Measurements from ENCODE around the gene RCAN2. TPM values are rescaled to one million over a fixed set of nuclear protein-coding genes. Genes with fewer than 3 reads are reported as not detected.

The RCAN2 gene
- total RNA-seq, 4 donors from 2014 or later = 4.7 to 23.1 (median 6.6) TPM

DNA sequence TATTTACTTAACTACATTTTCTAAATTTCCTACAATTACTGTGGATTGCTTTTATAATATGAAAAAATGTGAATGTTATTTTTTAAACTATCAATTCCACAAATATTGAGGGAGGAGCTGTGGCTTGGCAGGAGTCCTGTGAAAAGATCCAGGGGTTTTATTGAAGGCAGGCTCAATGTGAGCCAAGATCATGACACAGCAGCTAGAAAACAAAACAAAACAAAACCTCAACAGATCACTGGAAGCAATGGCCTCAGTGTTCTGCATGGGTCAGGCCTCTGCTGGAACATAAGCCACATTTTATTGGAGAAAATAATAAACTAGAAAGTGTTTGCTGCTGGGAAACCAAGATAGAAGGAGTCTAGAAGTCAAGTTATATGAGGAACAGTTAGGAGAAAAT lies 19.4 kb upstream of the RCAN2 start:
- TF ChIP-seq POLR2A (IDR thresholded peaks at IDR 0.05) = no peak
- TF ChIP-seq, protein P1, sequence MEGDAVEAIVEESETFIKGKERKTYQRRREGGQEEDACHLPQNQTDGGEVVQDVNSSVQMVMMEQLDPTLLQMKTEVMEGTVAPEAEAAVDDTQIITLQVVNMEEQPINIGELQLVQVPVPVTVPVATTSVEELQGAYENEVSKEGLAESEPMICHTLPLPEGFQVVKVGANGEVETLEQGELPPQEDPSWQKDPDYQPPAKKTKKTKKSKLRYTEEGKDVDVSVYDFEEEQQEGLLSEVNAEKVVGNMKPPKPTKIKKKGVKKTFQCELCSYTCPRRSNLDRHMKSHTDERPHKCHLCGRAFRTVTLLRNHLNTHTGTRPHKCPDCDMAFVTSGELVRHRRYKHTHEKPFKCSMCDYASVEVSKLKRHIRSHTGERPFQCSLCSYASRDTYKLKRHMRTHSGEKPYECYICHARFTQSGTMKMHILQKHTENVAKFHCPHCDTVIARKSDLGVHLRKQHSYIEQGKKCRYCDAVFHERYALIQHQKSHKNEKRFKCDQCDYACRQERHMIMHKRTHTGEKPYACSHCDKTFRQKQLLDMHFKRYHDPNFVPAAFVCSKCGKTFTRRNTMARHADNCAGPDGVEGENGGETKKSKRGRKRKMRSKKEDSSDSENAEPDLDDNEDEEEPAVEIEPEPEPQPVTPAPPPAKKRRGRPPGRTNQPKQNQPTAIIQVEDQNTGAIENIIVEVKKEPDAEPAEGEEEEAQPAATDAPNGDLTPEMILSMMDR (IDR thresholded peaks at IDR 0.05) = no peak
- peaks cover 0 to 7% (median 0%) of the 10 kb centered on the region in 4 donors for H3K4me1 ChIP-seq
- H3K27me3 ChIP-seq = no peaks in the 10 kb centered on the region
- peak overlapping the region in 2 of 4 donors; percentile 6 to 58 for H3K27ac ChIP-seq
- H3K36me3 ChIP-seq = no peaks in the 10 kb centered on the region
- H3K4me3 ChIP-seq = no peak overlapping the region
- H3K9me3 ChIP-seq = no peaks in the 10 kb centered on the region
- no peak for DNase-seq

DNA sequence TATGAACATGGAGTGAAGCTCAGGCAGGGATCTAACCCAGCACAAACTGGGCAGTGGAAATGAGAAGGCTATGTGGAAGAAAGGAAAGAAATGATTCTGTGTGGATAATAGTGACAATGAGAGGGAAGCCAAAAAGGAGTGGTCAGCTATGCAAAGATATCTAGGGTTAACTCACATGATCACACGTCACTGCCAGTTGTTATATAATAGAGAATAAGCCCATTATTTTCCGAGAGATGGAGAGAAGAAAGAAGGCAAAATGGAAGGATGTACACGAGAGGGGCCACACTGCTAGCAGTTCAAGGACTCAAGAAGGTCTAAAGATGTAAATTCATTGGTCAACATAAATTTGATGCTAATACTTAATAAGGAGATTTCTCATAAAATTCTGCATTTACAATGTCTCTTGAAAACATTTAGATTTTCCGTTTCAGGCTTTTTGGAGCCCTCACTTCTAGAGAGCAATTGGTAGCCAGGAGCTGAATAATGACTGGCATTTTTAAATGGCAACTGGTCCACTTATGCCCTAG lies 18.8 kb upstream of the RCAN2 start:
- no peak for TF ChIP-seq POLR2A (IDR thresholded peaks at IDR 0.05)
- TF ChIP-seq, protein P1 (IDR thresholded peaks at IDR 0.05) = no peak
- DNase-seq = no peak
- Histone ChIP-seq H3K4me3 (no peak overlapping the region), H3K9me3 (no peaks in the 10 kb centered on the region), H3K27ac (peak overlapping the region in 1 of 4 donors; percentile 6), H3K4me1 (peaks cover 0 to 7% (median 0%) of the 10 kb centered on the region in 4 donors), H3K27me3 (no peaks in the 10 kb centered on the region), H3K36me3 (no peaks in the 10 kb centered on the region)

DNA sequence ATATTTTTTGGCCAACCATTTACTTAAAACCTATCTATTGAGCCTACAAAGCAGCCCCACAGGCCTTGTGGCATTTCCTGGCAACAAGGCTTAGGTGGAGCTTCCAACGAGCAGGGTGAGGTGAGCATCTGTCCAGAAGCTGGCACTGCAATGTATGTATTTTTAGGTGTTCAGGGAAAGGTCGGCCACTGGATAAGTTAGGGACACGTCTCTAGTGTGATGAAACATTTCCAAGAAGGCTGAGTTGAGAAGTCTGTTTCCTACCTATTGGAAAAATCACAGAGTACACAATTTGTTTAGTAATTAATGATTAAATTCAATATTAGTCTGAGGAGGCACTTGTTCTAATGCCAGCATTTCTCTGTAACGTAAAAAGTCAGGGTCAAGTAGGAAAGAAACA lies 17.8 kb upstream of the RCAN2 start:
- Histone ChIP-seq H3K9me3 (no peaks in the 10 kb centered on the region), H3K27ac (no peak overlapping the region), H3K36me3 (no peaks in the 10 kb centered on the region), H3K4me3 (no peak overlapping the region), H3K4me1 (peaks cover 0 to 7% (median 0%) of the 10 kb centered on the region in 4 donors), H3K27me3 (no peaks in the 10 kb centered on the region)
- no peak for DNase-seq
- no peak for TF ChIP-seq POLR2A (IDR thresholded peaks at IDR 0.05)
- TF ChIP-seq, protein P1 (IDR thresholded peaks at IDR 0.05) = no peak

DNA sequence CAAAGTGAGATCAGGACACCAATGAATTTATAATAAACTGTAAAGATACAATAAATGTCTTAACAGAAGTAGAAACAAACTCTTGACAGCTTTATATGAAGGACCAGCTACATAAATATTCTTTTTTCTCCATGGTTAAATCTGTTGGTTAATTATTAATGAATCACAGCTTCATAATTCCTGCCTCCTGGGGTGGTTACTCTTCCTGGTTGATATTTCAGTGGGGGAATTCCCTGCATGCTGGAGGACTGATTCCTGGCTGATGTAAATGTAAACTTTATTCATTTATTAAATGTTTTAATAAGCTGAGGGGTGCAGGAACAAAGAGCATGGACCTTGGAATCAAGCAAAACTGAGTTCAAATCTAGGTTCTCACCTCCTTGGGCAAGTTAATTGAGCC lies 16.2 kb upstream of the RCAN2 start:
- Histone ChIP-seq H3K27ac (no peak overlapping the region), H3K4me1 (peaks cover 0 to 7% (median 0%) of the 10 kb centered on the region in 4 donors), H3K27me3 (no peaks in the 10 kb centered on the region), H3K9me3 (no peaks in the 10 kb centered on the region), H3K36me3 (no peaks in the 10 kb centered on the region), H3K4me3 (no peak overlapping the region)
- TF ChIP-seq, protein P1 (IDR thresholded peaks at IDR 0.05) = no peak
- TF ChIP-seq POLR2A (IDR thresholded peaks at IDR 0.05) = no peak
- DNase-seq = no peak

DNA sequence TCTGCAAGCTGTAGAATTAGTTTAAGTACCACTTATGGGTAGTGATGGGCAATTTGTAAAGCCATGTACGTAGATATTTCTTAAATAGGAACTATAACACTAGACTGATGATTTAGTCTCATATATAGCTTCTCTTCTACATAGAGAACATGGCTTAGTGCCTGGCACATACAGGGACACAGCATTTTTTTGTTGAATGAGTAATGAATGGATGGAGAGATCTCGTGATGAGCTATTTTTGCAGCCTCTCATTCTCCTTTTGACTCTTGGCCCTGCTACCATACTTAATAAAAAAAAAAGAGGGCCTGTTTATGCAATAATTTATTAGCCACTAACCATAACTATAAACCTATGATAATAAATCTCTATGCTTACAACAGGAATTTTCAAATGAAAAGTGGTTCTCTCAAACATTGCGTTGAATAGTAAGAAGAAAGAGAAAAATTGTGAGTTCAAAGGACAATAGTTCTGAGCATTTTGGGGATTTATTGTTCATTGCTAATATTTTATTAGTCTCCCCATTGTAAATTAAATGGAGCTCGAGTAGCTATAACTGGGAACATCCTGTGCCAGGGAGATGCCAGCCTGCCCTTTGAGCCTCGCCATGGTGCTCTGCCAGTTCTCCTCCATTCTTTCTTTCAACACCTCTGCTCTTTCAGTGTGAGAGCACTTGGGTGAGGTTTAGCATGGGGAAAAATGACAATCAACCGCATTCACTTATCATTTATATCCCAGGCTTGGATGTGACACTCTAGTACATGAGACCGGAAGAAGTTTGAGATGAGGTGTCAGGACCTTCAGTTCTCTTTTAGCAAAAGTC lies 14.7 kb upstream of the RCAN2 start:
- TF ChIP-seq, protein P1 (IDR thresholded peaks at IDR 0.05) = no peak
- TF ChIP-seq POLR2A (IDR thresholded peaks at IDR 0.05) = no peak
- Histone ChIP-seq H3K27ac (no peak overlapping the region), H3K36me3 (no peaks in the 10 kb centered on the region), H3K4me3 (no peak overlapping the region), H3K9me3 (no peaks in the 10 kb centered on the region), H3K27me3 (no peaks in the 10 kb centered on the region), H3K4me1 (peaks cover 0 to 7% (median 0%) of the 10 kb centered on the region in 4 donors)
- no peak for DNase-seq
